GM08714 (cell line): ENCODE results near the gene MRPL48.
"Not testable (repeated sequence)": the region's sequence is repeated elsewhere in the genome, so short reads cannot be mapped to it uniquely, and the experiment has no call there.

Source experiments
- H3K4me3 ChIP-seq: fragments of 200-500 bp; sonication (Bioruptor generic); 2 replicates; pipeline ENCODE4 v1.5.1; 2014; ENCODE audit warnings: mild to moderate bottlenecking, low read length, inconsistent platforms
- ZNF274 ChIP-seq: IDR thresholded peaks from 2 replicates; pipeline ENCODE4 v1.6.1; 2012; ENCODE audit warnings: mild to moderate bottlenecking, low read depth, low read length

The MRPL48 gene

DNA sequence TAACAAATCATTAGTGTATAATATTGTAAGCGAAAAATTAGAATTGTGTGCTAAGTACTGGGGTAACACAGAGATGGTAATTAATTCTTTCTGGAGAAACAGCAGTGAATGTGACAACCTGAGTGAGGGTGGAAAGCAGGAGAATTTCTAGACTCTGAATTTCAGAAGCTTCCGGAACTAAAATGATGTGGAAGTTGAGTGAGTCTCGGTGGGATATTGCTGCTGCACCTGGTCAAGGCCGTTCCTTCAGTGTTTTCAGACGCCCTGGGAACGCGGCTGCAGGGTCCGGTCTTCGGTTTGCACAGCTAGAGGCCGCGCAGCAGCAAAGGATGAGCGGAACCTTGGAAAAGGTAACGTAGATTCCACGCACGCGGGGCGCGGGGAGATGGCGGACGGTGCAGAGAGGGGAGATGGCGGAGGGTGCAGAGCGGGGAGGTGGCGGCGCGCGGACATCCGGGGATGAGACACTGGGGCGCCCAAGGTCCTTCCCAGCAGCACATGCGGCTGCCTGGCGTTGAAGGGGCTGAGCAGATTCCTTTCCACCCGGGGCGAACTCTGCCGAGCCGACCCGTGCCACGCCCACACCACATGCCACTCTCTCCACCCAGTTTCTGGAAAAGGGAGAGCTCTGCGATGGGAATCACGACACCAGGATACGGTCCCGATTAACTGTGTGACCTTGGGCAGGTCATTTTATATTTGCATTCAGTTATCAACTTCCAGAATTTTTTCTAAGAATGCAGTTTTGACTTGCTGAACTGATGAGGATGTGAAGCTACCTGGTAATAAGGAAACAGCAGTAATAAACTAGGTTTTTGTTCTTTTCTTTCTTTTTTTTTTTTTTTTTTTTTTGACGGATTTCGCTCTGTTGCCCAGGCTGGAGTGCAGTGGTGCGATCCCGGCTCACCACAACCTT, at the start of gene MRPL48:
Gene MRPL48, plus strand, starts transcription at position 232 of the 916 bp plus-strand sequence. Its CDS starts 98 bp downstream, at position 330.
- TF ChIP-seq ZNF274, result no peak

DNA sequence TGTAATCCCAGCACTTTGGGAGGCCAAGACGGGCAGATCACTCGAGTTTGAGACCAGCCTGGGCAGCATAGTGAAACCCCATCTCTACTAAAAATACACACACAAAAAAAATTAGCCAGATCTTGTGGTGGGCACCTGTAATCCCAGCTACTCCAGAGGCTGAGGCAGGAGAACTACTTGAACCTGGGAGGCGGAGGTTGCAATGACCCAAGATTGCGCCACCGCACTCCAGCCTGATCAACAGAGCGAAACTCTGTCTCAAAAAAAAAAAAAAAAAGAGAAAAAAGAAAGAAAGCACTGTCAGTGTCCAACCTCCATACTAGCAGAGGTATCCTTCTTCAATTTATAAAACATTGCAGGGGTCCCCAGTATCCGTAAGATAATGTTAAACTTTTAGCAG, 44.6 kb upstream of the MRPL48 start:
- TF ChIP-seq ZNF274, result no peak
- no peak overlapping the region for H3K4me3 ChIP-seq

More for the DNA sequence above, at the start of gene MRPL48:
- peak within 1 kb of the TSS; percentile 79 for H3K4me3 ChIP-seq

- no peak overlapping the region for H3K4me3 ChIP-seq
- TF ChIP-seq ZNF274, result no peak
Measured at GRCh38 chr11:73746701-73747100, 41.0 kb upstream of the MRPL48 start.

- no peak for TF ChIP-seq ZNF274
- H3K4me3 ChIP-seq, result no peak overlapping the region
Measured at GRCh38 chr11:73747762-73748161, 39.9 kb upstream of the MRPL48 start.

- H3K4me3 ChIP-seq, result no peak overlapping the region
- TF ChIP-seq ZNF274, result no peak
Measured at GRCh38 chr11:73748300-73748699, 39.4 kb upstream of the MRPL48 start.

DNA sequence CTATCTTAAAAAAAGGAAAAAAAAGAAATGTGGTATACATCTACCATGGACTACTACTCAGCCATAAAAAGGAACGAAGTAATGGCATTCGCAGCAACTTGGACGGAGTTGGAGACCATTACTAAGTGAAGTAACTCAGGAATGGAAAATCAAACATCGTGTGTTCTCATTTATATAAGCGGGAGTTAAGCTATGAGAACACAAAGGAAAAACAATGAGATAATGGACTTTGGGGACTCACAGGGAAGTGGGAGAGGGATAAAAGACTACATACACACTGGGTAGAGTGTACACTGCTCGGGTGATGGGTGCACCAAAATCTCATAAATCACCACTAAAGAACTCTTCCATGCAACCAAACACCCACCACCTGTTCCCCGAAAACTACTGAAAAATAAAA, 38.6 kb upstream of the MRPL48 start:
- H3K4me3 ChIP-seq, result no peak overlapping the region
- TF ChIP-seq ZNF274, result no peak

DNA sequence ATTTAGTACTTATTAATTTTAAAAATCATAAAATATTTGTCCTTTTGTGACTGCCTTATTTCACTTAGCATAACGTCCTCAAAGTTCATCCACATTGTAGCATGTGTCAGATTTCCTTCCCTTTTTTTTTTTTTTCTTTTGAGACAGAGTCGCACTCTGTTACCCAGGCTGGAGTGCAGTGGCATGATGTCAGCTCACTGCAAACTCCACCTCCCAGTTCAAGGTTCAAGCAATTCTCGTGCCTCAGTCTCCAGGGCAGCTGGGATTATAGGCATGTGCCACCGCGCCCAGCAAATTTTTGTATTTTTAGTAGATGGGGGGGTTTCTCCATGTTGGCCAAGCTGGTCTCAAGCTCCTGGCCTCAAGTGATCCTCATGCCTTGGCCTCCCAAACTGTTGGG, 37.4 kb upstream of the MRPL48 start:
- no peak overlapping the region for H3K4me3 ChIP-seq
- no peak for TF ChIP-seq ZNF274

DNA sequence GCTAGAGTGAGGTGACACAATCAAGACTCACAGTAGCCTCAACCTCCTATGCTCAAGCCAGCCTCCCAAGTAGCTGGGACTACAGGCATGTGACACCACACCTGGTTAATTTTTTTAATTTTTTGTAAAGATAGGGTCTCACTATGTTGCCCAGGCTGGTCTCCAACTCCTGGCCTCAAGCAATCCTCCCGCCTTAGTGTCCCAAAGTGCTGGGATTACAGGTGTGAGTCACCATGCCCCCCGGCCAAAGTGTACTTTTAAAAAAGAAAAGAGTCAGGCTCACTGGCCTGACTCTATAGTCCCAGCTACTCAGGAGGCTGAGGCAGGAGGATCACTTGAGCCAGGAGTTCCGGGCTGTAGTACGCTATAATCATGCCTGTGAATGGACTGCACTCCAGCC, 36.8 kb upstream of the MRPL48 start:
- not testable (repeated sequence) for H3K4me3 ChIP-seq

GRCh38 chr11:73752216-73752867, 35.3 kb upstream of the MRPL48 start:
- no peak for TF ChIP-seq ZNF274
- no peak overlapping the region for H3K4me3 ChIP-seq

- H3K4me3 ChIP-seq, result no peak overlapping the region
- TF ChIP-seq ZNF274, result no peak
Measured at GRCh38 chr11:73752903-73753302, 34.8 kb upstream of the MRPL48 start.

- TF ChIP-seq ZNF274, result no peak
Measured at GRCh38 chr11:73753938-73754337, 33.7 kb upstream of the MRPL48 start.

GRCh38 chr11:73755670-73756069, 32.0 kb upstream of the MRPL48 start:
- no peak for TF ChIP-seq ZNF274
- no peak overlapping the region for H3K4me3 ChIP-seq

More at GRCh38 chr11:73753938-73754337, 33.7 kb upstream of the MRPL48 start:
- H3K4me3 ChIP-seq, result no peak overlapping the region

- no peak for TF ChIP-seq ZNF274
- no peak overlapping the region for H3K4me3 ChIP-seq
Measured at GRCh38 chr11:73757598-73757997, 30.1 kb upstream of the MRPL48 start.

DNA sequence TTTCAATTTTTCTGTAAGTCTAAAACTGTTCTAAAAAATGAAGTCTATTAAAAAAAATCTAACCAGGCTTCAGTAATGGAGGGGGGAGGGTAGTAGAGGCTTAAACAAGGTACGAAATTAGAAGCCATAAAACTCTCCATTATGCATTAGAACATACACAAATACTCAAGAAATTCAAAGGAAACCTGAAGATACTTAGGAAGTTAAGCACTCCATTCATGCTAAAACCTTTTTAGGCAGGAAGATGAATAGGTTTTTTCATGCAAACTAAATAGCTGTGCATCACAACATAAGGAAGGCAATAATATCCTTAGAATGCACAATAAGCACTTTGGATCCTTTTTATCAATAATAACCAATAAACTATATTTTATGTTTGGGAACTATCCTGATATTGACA, 29.2 kb upstream of the MRPL48 start:
- no peak overlapping the region; the same call in 1 of the 2 replicates for H3K4me3 ChIP-seq
- no peak for TF ChIP-seq ZNF274

DNA sequence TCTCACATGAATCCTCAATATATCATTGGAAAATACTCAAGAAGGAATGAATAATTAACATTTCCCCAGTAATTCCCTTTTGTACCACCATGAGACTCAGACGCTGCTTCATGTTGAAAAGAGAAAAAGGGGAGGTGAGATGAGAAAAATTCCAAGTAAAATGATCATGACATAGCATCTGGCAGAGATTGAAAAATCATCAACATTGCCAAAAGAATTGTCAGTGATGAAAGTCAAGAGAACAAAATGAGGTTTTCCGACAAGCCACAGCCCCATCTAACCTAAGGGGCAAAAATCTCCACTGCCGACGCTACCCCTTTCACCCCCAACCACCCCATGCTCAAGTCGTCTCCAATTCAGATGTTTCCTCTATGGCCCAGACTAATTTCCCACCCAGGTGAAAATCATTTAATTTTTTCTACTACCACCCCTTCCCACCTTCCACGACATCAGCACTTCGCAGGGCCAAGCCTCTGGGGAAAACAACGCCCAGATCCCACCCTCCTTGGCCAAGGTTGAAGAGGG, 28.0 kb upstream of the MRPL48 start:
- no peak for TF ChIP-seq ZNF274
- H3K4me3 ChIP-seq, result peak overlapping the region; percentile 91
